ENCODE measurements around the gene ZBTB38. TPM values are rescaled to one million over a fixed set of nuclear protein-coding genes. Genes with fewer than 3 reads are reported as not detected.

ZBTB38 gene
- total and polyA plus RNA-seq, 2 of the 13 experiments (the other 11 are each of a cell fraction or from before 2014, with no cell fraction given) = 26.8 to 51.7 TPM

DNA sequence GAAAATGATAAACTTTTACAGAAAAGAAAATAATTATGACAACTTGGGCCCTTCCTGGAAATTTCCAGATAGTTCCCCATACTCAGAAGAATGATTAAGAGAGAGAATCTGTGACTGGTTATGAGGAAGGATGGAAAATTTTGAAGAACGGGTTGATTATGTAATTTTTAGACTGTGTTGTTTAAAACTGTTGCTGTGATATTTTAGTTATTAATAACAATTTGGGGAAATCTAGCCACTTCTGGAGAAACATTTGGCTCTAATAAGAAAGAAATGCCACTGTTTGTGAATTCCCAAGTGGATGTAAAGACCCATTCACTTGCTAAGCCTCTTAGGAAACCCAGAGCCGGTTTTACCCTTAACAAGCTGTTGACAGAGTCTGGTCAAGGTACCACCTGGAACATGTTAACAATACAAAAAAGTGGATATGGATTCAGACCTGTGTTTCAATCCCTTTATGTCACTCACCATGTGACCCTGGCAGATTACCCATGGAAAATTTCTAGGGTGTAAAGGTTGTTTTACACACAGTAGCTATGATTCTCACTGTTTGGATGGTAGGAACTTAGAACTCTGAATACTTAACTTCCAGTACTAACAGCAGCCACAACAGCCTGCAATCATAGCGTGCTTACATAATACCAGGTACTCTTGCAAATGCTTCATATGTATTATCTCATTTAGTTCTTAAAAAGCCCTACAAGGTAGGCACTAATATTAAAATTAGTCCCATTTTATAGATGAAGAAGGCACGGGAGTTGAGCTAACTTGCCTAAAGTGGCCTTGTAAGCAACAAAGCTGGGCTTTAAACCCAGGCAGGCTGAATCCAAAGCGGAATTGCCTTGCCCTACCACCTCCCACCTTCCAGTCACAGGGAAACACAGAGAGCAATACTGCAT lies 32.0 kb downstream of the ZBTB38 start (continued):
- TF ChIP-seq, protein P1, sequence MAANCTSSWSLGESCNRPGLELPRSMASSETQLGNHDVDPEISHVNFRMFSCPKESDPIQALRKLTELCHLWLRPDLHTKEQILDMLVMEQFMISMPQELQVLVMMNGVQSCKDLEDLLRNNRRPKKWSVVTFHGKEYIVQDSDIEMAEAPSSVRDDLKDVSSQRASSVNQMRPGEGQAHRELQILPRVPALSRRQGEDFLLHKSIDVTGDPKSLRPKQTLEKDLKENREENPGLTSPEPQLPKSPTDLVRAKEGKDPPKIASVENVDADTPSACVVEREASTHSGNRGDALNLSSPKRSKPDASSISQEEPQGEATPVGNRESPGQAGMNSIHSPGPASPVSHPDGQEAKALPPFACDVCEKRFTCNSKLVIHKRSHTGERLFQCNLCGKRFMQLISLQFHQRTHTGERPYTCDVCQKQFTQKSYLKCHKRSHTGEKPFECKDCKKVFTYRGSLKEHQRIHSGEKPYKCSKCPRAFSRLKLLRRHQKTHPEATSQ (CRISPR knock-in tag; IDR thresholded peaks at IDR 0.05; ENCODE audit: borderline replicate concordance) = peak; percentile 57; the same call in 1 of the 2 replicates
- TF ChIP-seq POLR2A (IDR thresholded peaks at IDR 0.05; ENCODE audit: insufficient read depth in 1 of 2, low read depth in 2 of 2, low read length in 2 of 2) (peak in 1 of 2 experiments; percentile 53; a peak in 1 of 4 replicates), ZNF790 (CRISPR knock-in tag; IDR thresholded peaks at IDR 0.05; ENCODE audit: borderline replicate concordance) (no peak), FOXK1 (CRISPR knock-in tag; IDR thresholded peaks at IDR 0.05; ENCODE audit: borderline replicate concordance, low read depth) (peak; percentile 57; the same call in 1 of the 2 replicates), RCOR2 (CRISPR knock-in tag; IDR thresholded peaks at IDR 0.05) (0 out of 2 replicates have a peak, but pooled peaks have one; percentile 46), SP2 (CRISPR knock-in tag; IDR thresholded peaks at IDR 0.05) (no peak), ZNF484 (CRISPR knock-in tag; IDR thresholded peaks at IDR 0.05; ENCODE audit: borderline replicate concordance, low read depth) (no peak), ARID3A (IDR thresholded peaks at IDR 0.05; ENCODE audit: low read depth, low read length) (0 out of 2 replicates have a peak, but pooled peaks have one; percentile 64), HOXA9 (CRISPR knock-in tag; IDR thresholded peaks at IDR 0.05; ENCODE audit: borderline replicate concordance) (no peak), TCF7 (IDR thresholded peaks at IDR 0.05; ENCODE audit: low read depth) (no peak), ARNT2 (CRISPR knock-in tag; IDR thresholded peaks at IDR 0.05; ENCODE audit: low read depth) (no peak), TEAD3 (CRISPR knock-in tag; optimal IDR thresholded peaks at IDR 0.05; ENCODE audit: borderline replicate concordance) (peak; percentile 71), ZNF446 (CRISPR knock-in tag; IDR thresholded peaks at IDR 0.05) (no peak), ZNF792 (CRISPR knock-in tag; IDR thresholded peaks at IDR 0.05) (peak; percentile 54), SRF (IDR thresholded peaks at IDR 0.05; ENCODE audit: low read depth, low read length) (0 out of 2 replicates have a peak, but pooled peaks have one; percentile 26)
- TF ChIP-seq, protein P2, sequence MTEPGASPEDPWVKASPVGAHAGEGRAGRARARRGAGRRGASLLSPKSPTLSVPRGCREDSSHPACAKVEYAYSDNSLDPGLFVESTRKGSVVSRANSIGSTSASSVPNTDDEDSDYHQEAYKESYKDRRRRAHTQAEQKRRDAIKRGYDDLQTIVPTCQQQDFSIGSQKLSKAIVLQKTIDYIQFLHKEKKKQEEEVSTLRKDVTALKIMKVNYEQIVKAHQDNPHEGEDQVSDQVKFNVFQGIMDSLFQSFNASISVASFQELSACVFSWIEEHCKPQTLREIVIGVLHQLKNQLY (CRISPR knock-in tag; IDR thresholded peaks at IDR 0.05) = 0 out of 2 replicates have a peak, but pooled peaks have one; percentile 9
- TF ChIP-seq, protein P3, sequence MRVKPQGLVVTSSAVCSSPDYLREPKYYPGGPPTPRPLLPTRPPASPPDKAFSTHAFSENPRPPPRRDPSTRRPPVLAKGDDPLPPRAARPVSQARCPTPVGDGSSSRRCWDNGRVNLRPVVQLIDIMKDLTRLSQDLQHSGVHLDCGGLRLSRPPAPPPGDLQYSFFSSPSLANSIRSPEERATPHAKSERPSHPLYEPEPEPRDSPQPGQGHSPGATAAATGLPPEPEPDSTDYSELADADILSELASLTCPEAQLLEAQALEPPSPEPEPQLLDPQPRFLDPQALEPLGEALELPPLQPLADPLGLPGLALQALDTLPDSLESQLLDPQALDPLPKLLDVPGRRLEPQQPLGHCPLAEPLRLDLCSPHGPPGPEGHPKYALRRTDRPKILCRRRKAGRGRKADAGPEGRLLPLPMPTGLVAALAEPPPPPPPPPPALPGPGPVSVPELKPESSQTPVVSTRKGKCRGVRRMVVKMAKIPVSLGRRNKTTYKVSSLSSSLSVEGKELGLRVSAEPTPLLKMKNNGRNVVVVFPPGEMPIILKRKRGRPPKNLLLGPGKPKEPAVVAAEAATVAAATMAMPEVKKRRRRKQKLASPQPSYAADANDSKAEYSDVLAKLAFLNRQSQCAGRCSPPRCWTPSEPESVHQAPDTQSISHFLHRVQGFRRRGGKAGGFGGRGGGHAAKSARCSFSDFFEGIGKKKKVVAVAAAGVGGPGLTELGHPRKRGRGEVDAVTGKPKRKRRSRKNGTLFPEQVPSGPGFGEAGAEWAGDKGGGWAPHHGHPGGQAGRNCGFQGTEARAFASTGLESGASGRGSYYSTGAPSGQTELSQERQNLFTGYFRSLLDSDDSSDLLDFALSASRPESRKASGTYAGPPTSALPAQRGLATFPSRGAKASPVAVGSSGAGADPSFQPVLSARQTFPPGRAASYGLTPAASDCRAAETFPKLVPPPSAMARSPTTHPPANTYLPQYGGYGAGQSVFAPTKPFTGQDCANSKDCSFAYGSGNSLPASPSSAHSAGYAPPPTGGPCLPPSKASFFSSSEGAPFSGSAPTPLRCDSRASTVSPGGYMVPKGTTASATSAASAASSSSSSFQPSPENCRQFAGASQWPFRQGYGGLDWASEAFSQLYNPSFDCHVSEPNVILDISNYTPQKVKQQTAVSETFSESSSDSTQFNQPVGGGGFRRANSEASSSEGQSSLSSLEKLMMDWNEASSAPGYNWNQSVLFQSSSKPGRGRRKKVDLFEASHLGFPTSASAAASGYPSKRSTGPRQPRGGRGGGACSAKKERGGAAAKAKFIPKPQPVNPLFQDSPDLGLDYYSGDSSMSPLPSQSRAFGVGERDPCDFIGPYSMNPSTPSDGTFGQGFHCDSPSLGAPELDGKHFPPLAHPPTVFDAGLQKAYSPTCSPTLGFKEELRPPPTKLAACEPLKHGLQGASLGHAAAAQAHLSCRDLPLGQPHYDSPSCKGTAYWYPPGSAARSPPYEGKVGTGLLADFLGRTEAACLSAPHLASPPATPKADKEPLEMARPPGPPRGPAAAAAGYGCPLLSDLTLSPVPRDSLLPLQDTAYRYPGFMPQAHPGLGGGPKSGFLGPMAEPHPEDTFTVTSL (CRISPR knock-in tag; IDR thresholded peaks at IDR 0.05; ENCODE audit: borderline replicate concordance) = peak; percentile 42; the same call in 1 of the 2 replicates
- TF ChIP-seq, protein P4, sequence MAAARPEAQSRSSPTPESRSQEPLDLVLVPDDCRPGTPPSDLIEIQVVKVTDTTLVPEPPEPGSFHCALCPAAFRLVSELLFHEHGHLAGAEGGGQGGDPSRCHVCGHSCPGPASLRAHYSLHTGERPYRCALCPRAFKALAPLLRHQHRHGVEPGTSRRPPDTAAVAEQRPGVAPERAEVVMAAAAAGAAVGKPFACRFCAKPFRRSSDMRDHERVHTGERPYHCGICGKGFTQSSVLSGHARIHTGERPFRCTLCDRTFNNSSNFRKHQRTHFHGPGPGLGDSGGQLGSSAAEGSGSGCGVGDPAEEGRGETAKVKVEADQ (CRISPR knock-in tag; IDR thresholded peaks at IDR 0.05; ENCODE audit: borderline replicate concordance) = 0 out of 2 replicates have a peak, but pooled peaks have one; percentile 37

Data from HepG2 (cell line).